Endothelial cell (in vitro differentiated cells): Measurements from ENCODE around the gene TTC7B. TPM values are rescaled to one million over a fixed set of nuclear protein-coding genes. Genes with fewer than 3 reads are reported as not detected.

Source experiments
- DNase-seq: peaks from one replicate; pipeline ENCODE4 v3.0.0; 2021; ENCODE audit warnings: low spot score
- H3K27ac Mint-ChIP-seq: one replicate; pipeline ENCODE4 v1.8.0; 2021; ENCODE audit warnings: mixed read lengths, inconsistent platforms; ENCODE audit not compliant: unreplicated experiment
- H3K27me3 Mint-ChIP-seq: one replicate; pipeline ENCODE4 v1.8.0; 2021; ENCODE audit warnings: mild to moderate bottlenecking, moderate library complexity, mixed read lengths, inconsistent platforms; ENCODE audit not compliant: unreplicated experiment
- H3K36me3 Mint-ChIP-seq: one replicate; pipeline ENCODE4 v1.8.0; 2021; ENCODE audit warnings: mild to moderate bottlenecking, low read depth, mixed read lengths, inconsistent platforms; ENCODE audit not compliant: unreplicated experiment
- H3K4me1 Mint-ChIP-seq: one replicate; pipeline ENCODE4 v1.8.0; 2021; ENCODE audit warnings: mild to moderate bottlenecking, mixed read lengths, inconsistent platforms; ENCODE audit not compliant: unreplicated experiment
- H3K4me3 Mint-ChIP-seq: one replicate; pipeline ENCODE4 v1.8.0; 2021; ENCODE audit warnings: mild to moderate bottlenecking, mixed read lengths, inconsistent platforms; ENCODE audit not compliant: unreplicated experiment
- H3K9me3 Mint-ChIP-seq: one replicate; pipeline ENCODE4 v1.8.0; 2021; ENCODE audit warnings: mixed read lengths, inconsistent platforms; ENCODE audit not compliant: unreplicated experiment
- CTCF ChIP-seq: fragments of 200-600 bp; sonication (generic); IDR thresholded peaks from one replicate; pipeline ENCODE4 v1.5.0; 2021; ENCODE audit warnings: antibody characterized with exemption; ENCODE audit not compliant: unreplicated experiment
- total RNA-seq: library from RNA; stranded (reverse); fragmentation: NEBNext Ultra II Directional; extraction: Animal tissue kit (Norgen Biotek cat#: 25700); gene quantifications from one replicate; pipeline ENCODE4 v1.2.1, GENCODE V29; 2021; ENCODE audit not compliant: unreplicated experiment

Gene TTC7B
- total RNA-seq, 1 donor from 2014 or later, result 93.5 TPM

- Mint-ChIP-seq H3K27ac (no peak overlapping the region), H3K4me1 (peaks cover 56% of the 10 kb centered on the region), H3K27me3 (peaks cover 6% of the 10 kb centered on the region), H3K4me3 (no peak overlapping the region), H3K36me3 (peaks cover 33% of the 10 kb centered on the region), H3K9me3 (no peaks in the 10 kb centered on the region)
- no peak for DNase-seq
- TF ChIP-seq CTCF, result no peak
These were observed 199.9 kb downstream of the TTC7B start for GRCh38 chr14:90616313-90616712.

DNA sequence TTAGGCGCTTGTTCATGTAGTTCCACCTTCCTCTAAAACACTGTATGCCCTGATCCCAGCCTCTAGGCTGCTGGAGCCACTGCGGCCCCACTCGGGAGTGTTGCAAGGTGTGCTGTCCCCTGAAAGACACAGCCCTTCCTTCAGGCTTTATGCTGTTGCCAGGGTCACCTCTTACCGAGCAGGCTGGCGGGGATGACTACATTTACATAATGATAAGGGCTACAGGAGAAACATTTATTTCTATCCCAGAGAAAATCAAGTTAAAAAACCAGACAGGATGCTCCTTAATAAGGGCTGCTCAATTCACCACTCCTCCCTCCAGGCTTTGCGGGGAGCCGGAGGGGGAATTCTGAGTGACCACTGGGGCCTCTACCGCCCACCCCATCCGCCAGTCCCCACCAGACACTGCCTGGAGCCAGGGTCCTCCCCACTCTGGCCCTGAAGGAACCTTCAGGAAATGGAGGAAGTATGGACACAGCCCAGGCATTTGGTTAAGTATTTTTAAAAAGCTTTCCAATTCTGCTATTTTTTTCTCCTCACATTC, 200.6 kb downstream of the TTC7B start:
- Mint-ChIP-seq H3K27ac (peak overlapping the region; percentile 74), H3K4me3 (no peak overlapping the region), H3K9me3 (no peaks in the 10 kb centered on the region), H3K4me1 (peaks cover 63% of the 10 kb centered on the region), H3K36me3 (peaks cover 32% of the 10 kb centered on the region), H3K27me3 (peaks cover 6% of the 10 kb centered on the region)
- no peak for TF ChIP-seq CTCF
- DNase-seq, result no peak

DNA sequence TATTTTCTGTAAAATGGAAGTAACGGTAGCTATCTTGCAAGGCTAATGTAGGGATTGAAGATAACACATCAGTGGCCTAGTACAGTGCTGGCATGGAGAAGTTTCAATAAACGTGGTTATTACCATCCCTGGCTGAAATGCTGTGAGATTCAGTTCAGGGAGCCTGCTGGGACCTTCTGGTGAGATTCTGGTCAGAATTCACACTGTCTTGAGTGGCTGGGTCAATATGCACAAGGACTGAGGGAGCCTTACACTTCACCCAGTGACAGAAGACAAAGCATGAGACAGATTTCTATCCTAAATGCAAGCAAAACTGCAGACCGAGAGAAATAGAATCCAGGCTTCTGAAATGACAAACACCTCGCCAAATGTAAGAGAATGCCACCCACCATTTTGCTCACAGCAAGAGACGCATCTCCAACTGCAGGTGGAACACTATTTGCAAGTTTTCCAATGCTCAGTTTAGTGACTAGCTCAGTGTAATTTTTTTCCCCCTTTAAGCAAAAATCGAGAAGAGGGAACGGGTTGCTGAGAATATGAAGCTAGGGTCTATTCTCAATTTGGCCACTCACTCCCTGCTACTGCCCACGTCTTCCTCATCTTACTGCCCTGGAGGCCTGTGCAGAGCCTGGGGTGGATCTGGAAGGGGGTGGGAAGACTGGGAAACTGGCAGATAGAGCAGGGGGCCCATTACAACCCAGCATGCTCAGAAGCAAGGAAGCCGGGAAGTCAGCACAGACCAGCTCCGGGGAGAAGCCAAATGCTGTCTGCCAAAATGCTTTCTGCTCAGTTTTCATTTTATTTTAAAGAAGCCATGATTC, 201.3 kb downstream of the TTC7B start:
- Mint-ChIP-seq H3K27me3 (peaks cover 4% of the 10 kb centered on the region), H3K36me3 (peaks cover 34% of the 10 kb centered on the region), H3K4me1 (peaks cover 66% of the 10 kb centered on the region), H3K4me3 (no peak overlapping the region), H3K27ac (peak overlapping the region; percentile 74), H3K9me3 (no peaks in the 10 kb centered on the region)
- no peak for DNase-seq
- TF ChIP-seq CTCF, result no peak

- H3K27ac Mint-ChIP-seq, result no peak overlapping the region
- H3K4me1 Mint-ChIP-seq, result peaks cover 62% of the 10 kb centered on the region
- no peak for DNase-seq
- TF ChIP-seq CTCF, result no peak
- no peak overlapping the region for H3K4me3 Mint-ChIP-seq
- H3K36me3 Mint-ChIP-seq, result peaks cover 28% of the 10 kb centered on the region
- peaks cover 4% of the 10 kb centered on the region for H3K27me3 Mint-ChIP-seq
- H3K9me3 Mint-ChIP-seq, result no peaks in the 10 kb centered on the region
These were observed 202.2 kb downstream of the TTC7B start for GRCh38 chr14:90613997-90614396.

DNA sequence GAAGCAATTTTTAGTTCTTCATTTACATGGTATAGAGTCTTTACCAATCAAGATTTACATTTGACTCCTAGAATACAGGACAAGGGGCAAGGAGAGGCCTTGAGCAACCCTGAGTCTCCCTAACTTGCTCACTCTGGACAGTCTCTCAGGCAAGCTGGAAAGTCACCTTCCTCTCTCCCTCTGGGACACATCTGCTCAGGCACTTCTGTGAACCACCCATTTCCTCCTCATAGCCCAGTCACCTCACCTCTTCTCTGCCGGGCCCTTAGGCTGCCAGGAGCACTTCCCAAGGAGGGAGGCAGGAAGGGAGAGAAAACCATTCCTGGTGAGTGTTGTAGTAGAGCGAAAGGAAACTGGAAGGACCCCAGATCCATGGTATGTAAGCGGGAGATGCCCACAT, 202.8 kb downstream of the TTC7B start:
- H3K27ac Mint-ChIP-seq, result peak overlapping the region; percentile 91
- TF ChIP-seq CTCF, result no peak
- H3K27me3 Mint-ChIP-seq, result peaks cover 4% of the 10 kb centered on the region
- no peaks in the 10 kb centered on the region for H3K9me3 Mint-ChIP-seq
- no peak for DNase-seq
- H3K4me3 Mint-ChIP-seq, result no peak overlapping the region
- H3K4me1 Mint-ChIP-seq, result peaks cover 57% of the 10 kb centered on the region
- H3K36me3 Mint-ChIP-seq, result peaks cover 25% of the 10 kb centered on the region
